Measurements from ENCODE around the gene BRIP1. TPM values are rescaled to one million over a fixed set of nuclear protein-coding genes. Genes with fewer than 3 reads are reported as not detected.
"Not testable (repeated sequence)": the region's sequence is repeated elsewhere in the genome, so short reads cannot be mapped to it uniquely, and the experiment has no call there.

BRIP1 gene
- total RNA-seq, 1 donor from 2014 or later = 5.2 TPM

DNA sequence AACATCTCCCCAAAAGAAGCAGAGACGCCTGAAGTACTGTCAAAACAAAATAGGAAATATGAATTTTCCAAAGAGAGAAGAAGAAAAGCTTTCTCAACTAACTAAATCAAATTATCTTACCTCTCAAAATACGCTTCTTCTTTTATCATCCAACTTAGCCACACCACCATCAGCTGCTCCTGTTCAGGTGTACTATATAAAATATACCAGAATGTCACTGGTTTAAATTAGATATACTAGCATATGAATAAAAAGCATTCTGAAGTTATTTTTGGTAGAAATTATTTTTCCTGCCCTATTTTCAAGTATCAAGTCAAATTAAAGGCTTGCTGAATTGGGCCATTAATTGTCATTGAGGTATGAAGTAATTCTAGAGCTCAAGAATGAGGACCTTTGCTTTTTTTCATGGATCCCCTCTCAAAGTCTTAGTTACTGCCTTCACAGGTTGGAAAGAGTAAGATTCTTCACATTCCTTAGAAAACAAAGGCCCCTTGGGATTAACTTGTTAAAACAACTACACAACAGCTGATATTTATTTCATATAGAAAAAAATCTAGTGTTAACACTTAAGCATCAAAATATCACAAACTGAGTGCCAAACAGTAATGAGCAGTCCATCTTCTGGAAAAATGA is 34.3 kb upstream of the BRIP1 start:
- TF ChIP-seq, protein P1, sequence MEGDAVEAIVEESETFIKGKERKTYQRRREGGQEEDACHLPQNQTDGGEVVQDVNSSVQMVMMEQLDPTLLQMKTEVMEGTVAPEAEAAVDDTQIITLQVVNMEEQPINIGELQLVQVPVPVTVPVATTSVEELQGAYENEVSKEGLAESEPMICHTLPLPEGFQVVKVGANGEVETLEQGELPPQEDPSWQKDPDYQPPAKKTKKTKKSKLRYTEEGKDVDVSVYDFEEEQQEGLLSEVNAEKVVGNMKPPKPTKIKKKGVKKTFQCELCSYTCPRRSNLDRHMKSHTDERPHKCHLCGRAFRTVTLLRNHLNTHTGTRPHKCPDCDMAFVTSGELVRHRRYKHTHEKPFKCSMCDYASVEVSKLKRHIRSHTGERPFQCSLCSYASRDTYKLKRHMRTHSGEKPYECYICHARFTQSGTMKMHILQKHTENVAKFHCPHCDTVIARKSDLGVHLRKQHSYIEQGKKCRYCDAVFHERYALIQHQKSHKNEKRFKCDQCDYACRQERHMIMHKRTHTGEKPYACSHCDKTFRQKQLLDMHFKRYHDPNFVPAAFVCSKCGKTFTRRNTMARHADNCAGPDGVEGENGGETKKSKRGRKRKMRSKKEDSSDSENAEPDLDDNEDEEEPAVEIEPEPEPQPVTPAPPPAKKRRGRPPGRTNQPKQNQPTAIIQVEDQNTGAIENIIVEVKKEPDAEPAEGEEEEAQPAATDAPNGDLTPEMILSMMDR (IDR thresholded peaks at IDR 0.05; ENCODE audit: insufficient read depth, low read length, poor library complexity, severe bottlenecking) = no peak
- Histone ChIP-seq H3K27me3 (ENCODE audit: control insufficient read depth, insufficient read depth, low read length) (no peaks in the 10 kb centered on the region), H3K4me3 (ENCODE audit: low read depth, low read length) (no peak overlapping the region), H3K36me3 (ENCODE audit: control insufficient read depth, insufficient read depth, low read length) (peaks cover 1% of the 10 kb centered on the region)
- DNase-seq (ENCODE audit: low read depth) = no peak

DNA sequence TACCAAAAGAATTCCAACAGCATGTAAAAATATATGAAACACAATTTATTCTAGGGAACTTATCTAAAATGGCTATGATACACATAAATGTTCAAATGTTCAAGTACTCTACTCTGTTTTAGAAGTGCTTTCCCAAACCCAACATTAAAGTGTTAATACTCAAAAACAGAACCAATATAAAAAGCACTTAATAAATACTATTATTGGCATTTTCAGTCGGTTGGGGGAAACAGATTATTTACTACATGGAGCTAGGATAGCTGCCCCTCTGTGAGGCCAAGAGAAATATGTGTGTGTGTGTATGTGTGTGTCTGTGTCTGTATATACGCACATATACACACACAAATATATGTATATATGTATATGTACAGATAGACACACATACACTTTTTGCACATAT is 32.1 kb upstream of the BRIP1 start:
- Histone ChIP-seq H3K4me3 (ENCODE audit: low read depth, low read length) (no peak overlapping the region), H3K27me3 (ENCODE audit: control insufficient read depth, insufficient read depth, low read length) (no peaks in the 10 kb centered on the region), H3K36me3 (ENCODE audit: control insufficient read depth, insufficient read depth, low read length) (no peaks in the 10 kb centered on the region)
- TF ChIP-seq, protein P1 (IDR thresholded peaks at IDR 0.05; ENCODE audit: insufficient read depth, low read length, poor library complexity, severe bottlenecking) = no peak
- DNase-seq (ENCODE audit: low read depth) = no peak

DNA sequence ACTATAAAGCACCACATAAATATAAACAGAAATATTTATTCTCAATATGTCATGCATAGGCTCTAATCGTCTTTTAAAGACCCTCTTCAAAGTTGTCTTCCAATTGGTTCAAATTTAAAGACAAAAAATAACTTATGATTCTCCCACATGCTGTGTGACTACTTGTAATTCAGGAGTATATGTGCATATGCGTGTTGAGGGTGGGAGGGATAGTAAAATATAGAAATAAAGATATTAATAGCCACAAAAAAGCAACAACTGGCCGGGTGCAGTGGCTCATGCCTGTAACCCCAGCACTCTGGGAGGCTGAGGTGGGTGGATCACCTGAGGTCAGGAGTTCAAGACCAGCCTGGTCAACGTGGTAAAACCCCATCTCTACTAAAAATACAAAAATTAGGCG is 31.0 kb upstream of the BRIP1 start:
- not testable (repeated sequence) for H3K4me3 ChIP-seq (ENCODE audit: low read depth, low read length); H3K36me3 ChIP-seq (ENCODE audit: control insufficient read depth, insufficient read depth, low read length); H3K27me3 ChIP-seq (ENCODE audit: control insufficient read depth, insufficient read depth, low read length); DNase-seq (ENCODE audit: low read depth)

DNA sequence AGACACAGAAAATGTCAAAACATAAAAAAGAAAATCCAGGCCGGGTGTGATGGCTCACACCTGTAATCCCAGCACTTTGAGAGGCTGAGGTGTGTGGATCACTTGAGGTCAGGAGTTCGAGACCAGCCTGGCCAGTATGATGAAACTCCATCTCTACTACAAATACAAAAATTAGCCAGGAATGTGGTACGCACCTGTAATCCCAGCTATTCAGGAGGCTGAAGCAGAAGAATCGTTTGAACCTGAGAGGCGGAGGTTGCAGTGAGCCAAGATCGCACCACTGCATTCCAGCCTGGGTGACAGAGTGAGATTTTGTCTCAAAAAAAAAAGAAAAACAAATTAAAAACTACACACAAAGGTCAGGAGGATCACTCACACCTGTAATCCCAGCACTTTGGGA is 24.4 kb upstream of the BRIP1 start:
- not testable (repeated sequence) for H3K4me3 ChIP-seq (ENCODE audit: low read depth, low read length); DNase-seq (ENCODE audit: low read depth); H3K36me3 ChIP-seq (ENCODE audit: control insufficient read depth, insufficient read depth, low read length); H3K27me3 ChIP-seq (ENCODE audit: control insufficient read depth, insufficient read depth, low read length)

DNA sequence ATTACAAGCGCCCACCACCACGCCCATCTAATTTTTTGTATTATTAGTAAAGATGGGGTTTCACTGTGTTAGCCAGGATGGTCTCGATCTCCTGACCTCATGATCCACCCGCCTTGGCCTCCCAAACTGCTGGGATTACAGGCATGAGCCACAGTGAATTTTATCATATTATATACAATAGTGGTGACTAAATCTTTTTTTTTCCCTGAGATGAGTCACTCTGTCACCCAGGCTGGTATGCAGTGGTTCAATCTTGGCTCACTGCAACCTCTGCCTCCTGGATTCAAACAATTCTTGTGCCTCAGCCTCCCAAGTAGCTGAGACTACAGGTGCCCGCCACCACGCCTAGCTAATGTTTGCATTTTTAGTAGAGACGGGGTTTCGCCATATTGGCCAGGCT is 22.5 kb upstream of the BRIP1 start:
- DNase-seq (ENCODE audit: low read depth); H3K4me3 ChIP-seq (ENCODE audit: low read depth, low read length); H3K27me3 ChIP-seq (ENCODE audit: control insufficient read depth, insufficient read depth, low read length); H3K36me3 ChIP-seq (ENCODE audit: control insufficient read depth, insufficient read depth, low read length): not testable (repeated sequence)

DNA sequence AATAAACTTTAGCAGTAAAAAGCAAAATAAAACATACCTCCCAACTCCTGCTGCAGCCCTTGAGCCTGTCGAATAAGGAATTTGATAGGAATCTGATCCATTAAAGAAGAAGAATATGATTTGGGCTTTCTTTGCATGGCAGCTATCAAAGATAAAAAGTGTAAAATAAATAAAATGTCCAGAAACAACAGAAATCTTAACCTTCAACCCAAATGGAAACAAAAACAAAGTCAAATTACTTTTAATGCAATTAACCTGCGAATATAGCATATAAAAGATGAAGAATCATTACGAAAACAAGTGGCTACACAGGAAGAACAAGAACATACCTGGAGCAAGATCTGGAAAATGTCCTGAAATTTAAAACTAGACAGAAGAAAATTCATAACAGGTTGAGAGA is 21.5 kb upstream of the BRIP1 start:
- Histone ChIP-seq H3K36me3 (ENCODE audit: control insufficient read depth, insufficient read depth, low read length) (no peaks in the 10 kb centered on the region), H3K4me3 (ENCODE audit: low read depth, low read length) (no peak overlapping the region)
- TF ChIP-seq, protein P1 (IDR thresholded peaks at IDR 0.05; ENCODE audit: insufficient read depth, low read length, poor library complexity, severe bottlenecking) = no peak

DNA sequence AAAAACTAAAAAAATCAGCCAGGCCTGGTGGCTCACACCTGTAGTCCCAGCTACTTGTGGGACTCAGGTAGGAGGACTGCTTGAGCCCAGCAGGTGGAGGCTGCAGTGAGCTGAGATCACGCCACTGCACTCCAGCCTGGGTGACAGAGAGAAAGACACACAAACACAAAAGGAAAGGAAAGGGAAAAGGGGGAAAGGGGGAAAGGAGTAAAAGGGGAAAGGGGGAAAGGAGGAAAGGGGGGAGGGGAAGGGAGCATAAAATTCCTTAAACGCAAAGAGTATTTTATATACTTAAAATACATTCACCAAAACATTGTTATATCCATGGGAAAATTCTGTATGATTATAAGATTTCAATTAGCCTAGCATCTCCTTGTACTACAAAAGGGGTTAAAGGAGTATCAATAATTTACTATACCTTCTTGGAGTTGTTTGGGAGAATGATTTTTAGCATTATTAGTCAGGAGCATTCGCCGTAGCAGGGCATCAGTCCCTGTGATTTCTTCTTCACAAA is 17.3 kb upstream of the BRIP1 start:
- TF ChIP-seq, protein P1 (IDR thresholded peaks at IDR 0.05; ENCODE audit: insufficient read depth, low read length, poor library complexity, severe bottlenecking) = no peak
- Histone ChIP-seq H3K36me3 (ENCODE audit: control insufficient read depth, insufficient read depth, low read length) (no peaks in the 10 kb centered on the region), H3K27me3 (ENCODE audit: control insufficient read depth, insufficient read depth, low read length) (no peaks in the 10 kb centered on the region), H3K4me3 (ENCODE audit: low read depth, low read length) (no peak overlapping the region)
- no peak for DNase-seq (ENCODE audit: low read depth)

More for the DNA sequence above, 21.5 kb upstream of the BRIP1 start:
- H3K27me3 ChIP-seq (ENCODE audit: control insufficient read depth, insufficient read depth, low read length) = no peaks in the 10 kb centered on the region
- no peak for DNase-seq (ENCODE audit: low read depth)
